SK-N-SH (cell line): ENCODE measurements around the gene C2orf42. TPM values are rescaled to one million over a fixed set of nuclear protein-coding genes. Genes with fewer than 3 reads are reported as not detected.
"Not testable (repeated sequence)": the region's sequence is repeated elsewhere in the genome, so short reads cannot be mapped to it uniquely, and the experiment has no call there.

Experiments used
- CTCF ChIA-PET: fragments of 300-600, 350-600 bp; formaldehyde crosslinking; extraction: SDS; loops from one replicate; lab custom pipeline; 2021; lab: Yijun Ruan, JAX
- POLR2A ChIA-PET: fragments of 350-600 bp; sonication (Branson Sonifier 250); formaldehyde crosslinking; extraction: SDS; loops from one replicate; lab custom pipeline; 2020; ENCODE audit warnings: antibody characterized with exemption, inconsistent platforms; lab: Yijun Ruan, JAX
- DNase-seq: peaks from one replicate; pipeline ENCODE4 v3.0.0; 2012
- H2AFZ ChIP-seq: fragments of 200-600 bp; sonication (generic); 2 replicates; pipeline ENCODE4 v1.8.1; 2016; ENCODE audit warnings: antibody characterized with exemption, mild to moderate bottlenecking, low read depth
- H3F3A ChIP-seq: fragments of 200-600 bp; sonication (generic); replicated peaks from 2 replicates; pipeline ENCODE3; 2016; ENCODE audit warnings: antibody characterized with exemption, mild to moderate bottlenecking; ENCODE audit not compliant: insufficient read depth
- H3K27ac ChIP-seq, 2 experiments: fragments of 200-500 bp in 1 of 2; fragments of 200-600 bp in 1 of 2; sonication (Bioruptor generic) in 1 of 2; sonication (generic), shearing (Covaris generic) in 1 of 2; 2 replicates each; pipeline versions ENCODE4 v1.5.1 to v1.6.1; 2014 to 2016; ENCODE audit warnings: low read depth in 2 of 2, inconsistent platforms in 1 of 2, low read length in 1 of 2, mild to moderate bottlenecking in 1 of 2, mixed read lengths in 1 of 2
- H3K27me3 ChIP-seq: fragments of 200-600 bp; sonication (generic), shearing (Covaris generic); 2 replicates; pipeline ENCODE4 v1.6.1; 2016; ENCODE audit warnings: mixed run types; ENCODE audit not compliant: insufficient read depth
- H3K36me3 ChIP-seq, 2 experiments: fragments of 200-500 bp in 1 of 2; fragments of 200-600 bp in 1 of 2; sonication (Bioruptor generic) in 1 of 2; sonication (generic) in 1 of 2; replicated peaks in 1 of 2; 2 replicates each; pipeline versions ENCODE3 to v1.5.1; 2014 to 2016; ENCODE audit warnings: low read length in 1 of 2, mild to moderate bottlenecking in 1 of 2; ENCODE audit not compliant: insufficient read depth in 2 of 2, control insufficient read depth in 1 of 2
- H3K4me1 ChIP-seq, 2 experiments: fragments of 200-500 bp in 1 of 2; fragments of 200-600 bp in 1 of 2; sonication (Bioruptor generic) in 1 of 2; sonication (generic), shearing (Covaris generic) in 1 of 2; 2 replicates each; pipeline versions ENCODE4 v1.5.1 to v1.6.1; 2014 to 2016; ENCODE audit warnings: low read depth in 1 of 2, low read length in 1 of 2, mixed run types in 1 of 2; ENCODE audit not compliant: insufficient read depth in 2 of 2, control insufficient read depth in 1 of 2
- H3K4me2 ChIP-seq: fragments of 200-600 bp; sonication (generic), shearing (Covaris generic); 2 replicates; pipeline ENCODE4 v1.6.1; 2017; ENCODE audit warnings: mixed run types
- H3K4me3 ChIP-seq, 2 experiments: fragments of 200-500 bp in 1 of 2; fragments of 200-600 bp in 1 of 2; sonication (Bioruptor generic) in 1 of 2; sonication (generic), shearing (Covaris generic) in 1 of 2; 2 replicates each; pipeline versions ENCODE4 v1.5.1 to v1.8.1; 2014 to 2016; ENCODE audit warnings: low read depth in 2 of 2, inconsistent platforms in 1 of 2, low read length in 1 of 2, mild to moderate bottlenecking in 1 of 2, mixed read lengths in 1 of 2, moderate library complexity in 1 of 2
- H3K79me2 ChIP-seq: fragments of 200-600 bp; sonication (generic); 2 replicates; pipeline ENCODE4 v1.8.1; 2017; ENCODE audit warnings: mild to moderate bottlenecking; ENCODE audit not compliant: insufficient read depth
- H3K9ac ChIP-seq: fragments of 200-600 bp; sonication (generic); 2 replicates; pipeline ENCODE4 v1.6.1; 2017; ENCODE audit warnings: mixed run types
- H3K9me2 ChIP-seq: fragments of 200-600 bp; sonication (generic); 2 replicates; pipeline ENCODE4 v1.6.1; 2017; ENCODE audit warnings: mixed run types
- H3K9me3 ChIP-seq: fragments of 200-600 bp; sonication (generic); 2 replicates; pipeline ENCODE4 v1.6.1; 2017; ENCODE audit warnings: mixed run types, mild to moderate bottlenecking, moderate library complexity
- H4K20me1 ChIP-seq: fragments of 200-600 bp; sonication (generic); 2 replicates; pipeline ENCODE4 v1.6.1; 2017; ENCODE audit warnings: mild to moderate bottlenecking, mixed run types; ENCODE audit not compliant: insufficient read depth
- EP300 ChIP-seq, 2 experiments: IDR thresholded peaks; 2 replicates each; pipeline versions ENCODE4 v1.4.0 to v1.6.1; 2012; ENCODE audit warnings: borderline replicate concordance in 1 of 2, low read depth in 1 of 2, low read length in 1 of 2
- FOXJ3 ChIP-seq: sonication (generic); formaldehyde crosslinking; IDR thresholded peaks from 2 replicates; pipeline ENCODE4 v1.5.1; 2020; ENCODE audit warnings: mild to moderate bottlenecking, missing genetic modification reagents
- FOXM1 ChIP-seq: IDR thresholded peaks from 2 replicates; pipeline ENCODE4 v1.4.0; 2012; ENCODE audit warnings: low read depth, mild to moderate bottlenecking
- GABPA ChIP-seq: IDR thresholded peaks from 2 replicates; pipeline ENCODE4 v1.4.0; 2012; ENCODE audit warnings: low read depth, mild to moderate bottlenecking
- GATA2 ChIP-seq: sonication (generic); formaldehyde crosslinking; IDR thresholded peaks from 2 replicates; pipeline ENCODE4 v1.5.0; 2020; ENCODE audit warnings: mild to moderate bottlenecking, missing genetic modification reagents
- JUND ChIP-seq: IDR thresholded peaks from 2 replicates; pipeline ENCODE4 v1.4.0; 2012
- NFIC ChIP-seq: IDR thresholded peaks from 2 replicates; pipeline ENCODE4 v1.4.0; 2012; ENCODE audit warnings: borderline replicate concordance
- TCF12 ChIP-seq: IDR thresholded peaks from 2 replicates; pipeline ENCODE4 v1.4.0; 2012
- YY1 ChIP-seq: IDR thresholded peaks from 2 replicates; pipeline ENCODE4 v1.4.0; 2012; ENCODE audit warnings: low read depth, mild to moderate bottlenecking
- WGBS: methylation state at CpG from one replicate; pipeline ENCODE4 v1.1.6; 2017; ENCODE audit warnings: low lambda C conversion rate; 5-methylcytosine and 5-hydroxymethylcytosine counted together
- polyA plus RNA-seq, 3 experiments: library from polyadenylated mRNA; depleted of rRNA; stranded (reverse); fragments of >200 nt; gene quantifications; 2 replicates each; pipeline ENCODE4 v1.2.3, GENCODE V29; 2012
- TF ChIP-seq, protein P1 (sequence below): fragments of 150-350 bp; IDR thresholded peaks from 2 replicates; pipeline ENCODE4 v1.6.1; 2016; ENCODE audit warnings: mild to moderate bottlenecking, low read depth, low read length

Gene C2orf42
- polyA plus RNA-seq, 1 of the 3 experiments (the other 2 are of a cell fraction): 5.1 TPM

GRCh38 chr2:70181363-70181956 is 9.4 kb downstream of the C2orf42 start:
- ChIA-PET POLR2A (no interaction called here), CTCF (no interaction called here)
- peak overlapping the region; percentile 48; the same call in 1 of the 2 replicates for H3K4me2 ChIP-seq
- no peaks in the 10 kb centered on the region for H3K9me2 ChIP-seq
- TF ChIP-seq, protein P1, sequence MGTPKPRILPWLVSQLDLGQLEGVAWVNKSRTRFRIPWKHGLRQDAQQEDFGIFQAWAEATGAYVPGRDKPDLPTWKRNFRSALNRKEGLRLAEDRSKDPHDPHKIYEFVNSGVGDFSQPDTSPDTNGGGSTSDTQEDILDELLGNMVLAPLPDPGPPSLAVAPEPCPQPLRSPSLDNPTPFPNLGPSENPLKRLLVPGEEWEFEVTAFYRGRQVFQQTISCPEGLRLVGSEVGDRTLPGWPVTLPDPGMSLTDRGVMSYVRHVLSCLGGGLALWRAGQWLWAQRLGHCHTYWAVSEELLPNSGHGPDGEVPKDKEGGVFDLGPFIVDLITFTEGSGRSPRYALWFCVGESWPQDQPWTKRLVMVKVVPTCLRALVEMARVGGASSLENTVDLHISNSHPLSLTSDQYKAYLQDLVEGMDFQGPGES: no peak
- 0 out of 2 replicates have a peak, but pooled peaks have one; percentile 5 for TF ChIP-seq NFIC
- no peak overlapping the region for H3K9ac ChIP-seq
- no peak overlapping the region for H3K4me3 ChIP-seq
- WGBS: 87% methylated on average over 9 of the region's 16 CpGs
- H4K20me1 ChIP-seq: no peaks in the 10 kb centered on the region
- DNase-seq: no peak
- H3F3A ChIP-seq: peaks cover 15% of the 10 kb centered on the region
- peaks cover 0 to 7% of the 10 kb centered on the region in 2 experiments; a peak in 1 of 4 replicates for H3K4me1 ChIP-seq
- H3K27me3 ChIP-seq: no peaks in the 10 kb centered on the region
- peaks cover 0 to 26% of the 10 kb centered on the region in 2 experiments for H3K36me3 ChIP-seq
- H3K79me2 ChIP-seq: no peaks in the 10 kb centered on the region
- peak overlapping the region in 1 of 2 experiments; percentile 64; a peak in 2 of 4 replicates for H3K27ac ChIP-seq
- H2AFZ ChIP-seq: no peak overlapping the region
- H3K9me3 ChIP-seq: no peaks in the 10 kb centered on the region

- Histone ChIP-seq H3K9ac (no peak overlapping the region), H3K36me3 (peaks cover 4 to 38% of the 10 kb centered on the region in 2 experiments), H3K27ac (no peak overlapping the region), H4K20me1 (no peaks in the 10 kb centered on the region), H3K4me3 (no peak overlapping the region), H3F3A (no peaks in the 10 kb centered on the region), H3K4me1 (no peaks in the 10 kb centered on the region), H3K4me2 (no peak overlapping the region), H2AFZ (no peak overlapping the region), H3K9me3 (no peaks in the 10 kb centered on the region), H3K27me3 (no peaks in the 10 kb centered on the region), H3K79me2 (no peaks in the 10 kb centered on the region), H3K9me2 (no peaks in the 10 kb centered on the region)
- DNase-seq: no peak
- WGBS: 88% methylated on average over 8 of the region's 8 CpGs
- POLR2A ChIA-PET: no interaction called here
- TF ChIP-seq YY1: no peak
- TF ChIP-seq, protein P1: no peak
- no peak for TF ChIP-seq JUND
- TF ChIP-seq GATA2 (CRISPR knock-in tag): no peak
- no peak for TF ChIP-seq FOXJ3 (CRISPR knock-in tag)
- no peak for TF ChIP-seq EP300 (IDR thresholded peaks at IDR 0.05; ENCODE audit: borderline replicate concordance in 1 of 2, low read depth in 1 of 2, low read length in 1 of 2)
- no peak for TF ChIP-seq GABPA
- no peak for TF ChIP-seq TCF12
- TF ChIP-seq NFIC: no peak
- TF ChIP-seq FOXM1: no peak
- CTCF ChIA-PET: no interaction called here
These were observed 17.3 kb downstream of the C2orf42 start for GRCh38 chr2:70173520-70173919.

- peaks cover 10 to 31% of the 10 kb centered on the region in 2 experiments for H3K36me3 ChIP-seq
These were observed 21.1 kb downstream of the C2orf42 start for GRCh38 chr2:70169654-70170245.

More at GRCh38 chr2:70169654-70170245, 21.1 kb downstream of the C2orf42 start:
- DNase-seq, H3K27me3 ChIP-seq, H3K4me2 ChIP-seq, CTCF ChIA-PET, H3K4me3 ChIP-seq, H3K9me3 ChIP-seq, H3K9ac ChIP-seq, H3F3A ChIP-seq, H4K20me1 ChIP-seq, H2AFZ ChIP-seq, H3K4me1 ChIP-seq, H3K27ac ChIP-seq, H3K79me2 ChIP-seq, H3K9me2 ChIP-seq: not testable (repeated sequence)
- 95% methylated on average over 11 of the region's 11 CpGs for WGBS
- POLR2A ChIA-PET: interaction anchor here (0.6 kb wide), 1 partner anchor 298 kb away, joined by 3 read pairs; no protein-coding TSS in a partner anchor
